HG03108 (cell line): ENCODE data around the gene PAX8.
"Not testable (repeated sequence)": the region's sequence is repeated elsewhere in the genome, so short reads cannot be mapped to it uniquely, and the experiment has no call there.

Experiments
- ATAC-seq: cut with Tn5 transposase; IDR thresholded peaks from one replicate; pipeline ENCODE4 v1.9.1; 2021; ENCODE audit warnings: moderate library complexity; ENCODE audit not compliant: unreplicated experiment

Gene PAX8

GRCh38 chr2:113291191-113291590, 12.5 kb upstream of the PAX8 start:
- ATAC-seq = no peak

DNA sequence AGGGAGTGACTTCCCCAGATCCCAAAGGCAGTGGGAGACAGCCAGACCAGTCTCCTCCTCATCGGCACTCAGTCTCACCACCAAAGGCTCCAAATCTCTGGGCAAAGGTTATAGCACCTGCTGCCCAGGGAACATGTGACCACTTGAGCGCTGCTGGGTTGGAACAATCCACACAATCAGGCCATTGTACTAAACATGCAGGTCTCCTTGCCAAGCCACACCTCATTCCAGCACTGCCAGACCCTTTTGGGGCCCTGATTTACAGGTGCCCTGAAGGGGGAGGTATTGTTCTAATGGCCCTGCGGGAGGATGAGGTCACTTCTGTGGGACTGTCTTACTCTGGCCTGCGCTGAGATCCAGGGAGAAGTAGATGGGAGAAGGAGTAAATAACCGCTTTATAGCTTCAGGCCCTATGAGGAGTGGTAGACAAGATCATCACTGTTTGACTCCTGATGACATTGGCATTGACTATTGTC, 10.0 kb upstream of the PAX8 start:
- ATAC-seq = not testable (repeated sequence)

DNA sequence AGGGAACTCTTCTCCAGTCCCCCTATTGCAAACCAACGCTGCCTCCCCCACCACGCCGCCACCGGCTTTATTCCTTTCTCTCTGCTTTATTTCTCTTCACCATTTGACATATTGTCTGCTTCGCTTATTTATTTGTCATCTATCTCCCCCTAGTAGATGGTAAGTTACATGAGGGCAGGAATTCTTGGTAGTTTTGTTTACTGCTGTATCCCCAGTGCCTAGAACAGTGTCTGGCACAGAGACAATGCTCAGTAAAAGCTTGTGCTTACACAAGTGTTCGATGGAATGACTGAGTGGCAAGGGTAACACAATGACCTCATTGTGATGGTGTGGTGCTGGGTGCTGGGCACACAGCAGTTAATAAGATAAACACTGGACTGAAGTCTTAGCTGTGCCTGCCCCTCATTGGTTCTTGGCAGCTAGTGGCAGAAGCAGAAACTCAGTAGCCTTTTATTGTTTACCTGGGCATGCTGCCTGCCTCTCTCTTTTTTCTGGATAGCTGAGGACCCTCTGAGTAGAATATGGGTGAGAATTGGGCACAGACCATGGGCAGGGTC, 9.5 kb upstream of the PAX8 start:
- ATAC-seq = not testable (repeated sequence)

- no peak for ATAC-seq
Measured at GRCh38 chr2:113285816-113286215, 7.1 kb upstream of the PAX8 start.

DNA sequence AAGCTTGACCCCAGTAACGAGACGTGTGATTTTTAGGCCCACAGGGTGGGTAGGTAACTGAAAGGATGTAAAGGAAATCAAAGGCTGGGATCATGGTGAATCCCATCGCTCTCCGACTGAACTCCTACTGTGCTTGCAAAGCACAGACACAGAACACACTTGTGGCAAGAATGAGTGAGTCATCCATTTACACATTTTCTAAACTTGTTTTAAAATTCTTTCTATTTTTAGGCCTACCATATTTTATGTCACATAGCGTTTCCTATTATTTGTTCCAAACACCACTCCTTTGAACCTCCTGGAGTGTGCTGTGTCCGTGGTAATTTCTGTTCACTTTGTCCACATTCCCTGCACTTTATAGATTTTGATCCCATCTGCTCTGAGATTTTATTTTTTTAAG, 6.3 kb upstream of the PAX8 start:
- ATAC-seq = not testable (repeated sequence)

GRCh38 chr2:113284476-113284875, 5.8 kb upstream of the PAX8 start:
- no peak for ATAC-seq

- no peak for ATAC-seq
Measured at GRCh38 chr2:113283704-113284284, 5.1 kb upstream of the PAX8 start.

DNA sequence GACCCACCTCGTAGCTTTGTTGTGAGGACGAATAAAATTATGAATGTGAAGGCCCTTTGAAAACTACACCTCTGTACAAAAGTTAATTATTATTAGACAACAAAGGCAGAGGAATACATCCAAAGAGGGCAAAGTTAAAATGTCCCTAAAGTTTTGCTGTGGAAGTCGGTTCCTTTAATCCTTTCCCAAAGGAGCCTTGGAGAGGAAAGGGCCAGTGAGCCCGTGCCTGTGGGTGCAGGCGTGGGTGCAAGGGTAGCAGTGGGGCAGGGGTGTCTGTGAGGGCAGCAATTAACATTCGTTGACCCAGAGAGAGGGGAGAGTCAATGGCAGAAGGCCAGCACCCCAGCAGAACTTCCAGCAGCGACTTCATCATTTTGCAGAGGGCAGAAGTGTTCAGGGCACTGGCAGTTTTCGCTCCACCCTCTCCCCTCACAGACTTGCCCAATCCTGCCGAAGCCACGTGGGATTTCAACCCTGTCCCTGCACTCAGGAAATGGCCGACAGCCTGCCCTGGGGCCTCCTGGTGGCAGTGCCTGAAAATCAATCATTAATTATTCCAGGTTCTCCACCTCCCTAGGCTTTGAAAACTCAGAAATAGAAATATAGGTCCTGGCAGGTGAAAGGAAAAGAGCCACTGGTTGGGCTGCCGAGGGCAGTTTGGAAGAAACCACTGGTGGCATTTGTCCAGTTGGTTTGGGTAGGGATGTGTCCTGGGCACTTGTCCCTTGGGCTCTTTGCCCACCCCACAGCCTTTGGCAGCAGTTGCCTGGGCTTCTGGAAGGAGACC, 4.2 kb upstream of the PAX8 start:
- ATAC-seq = no peak

- ATAC-seq = no peak
Measured at GRCh38 chr2:113281910-113282746, 3.4 kb upstream of the PAX8 start.

- no peak for ATAC-seq
Measured at GRCh38 chr2:113278073-113278741, 514 bp downstream of the PAX8 start.

DNA sequence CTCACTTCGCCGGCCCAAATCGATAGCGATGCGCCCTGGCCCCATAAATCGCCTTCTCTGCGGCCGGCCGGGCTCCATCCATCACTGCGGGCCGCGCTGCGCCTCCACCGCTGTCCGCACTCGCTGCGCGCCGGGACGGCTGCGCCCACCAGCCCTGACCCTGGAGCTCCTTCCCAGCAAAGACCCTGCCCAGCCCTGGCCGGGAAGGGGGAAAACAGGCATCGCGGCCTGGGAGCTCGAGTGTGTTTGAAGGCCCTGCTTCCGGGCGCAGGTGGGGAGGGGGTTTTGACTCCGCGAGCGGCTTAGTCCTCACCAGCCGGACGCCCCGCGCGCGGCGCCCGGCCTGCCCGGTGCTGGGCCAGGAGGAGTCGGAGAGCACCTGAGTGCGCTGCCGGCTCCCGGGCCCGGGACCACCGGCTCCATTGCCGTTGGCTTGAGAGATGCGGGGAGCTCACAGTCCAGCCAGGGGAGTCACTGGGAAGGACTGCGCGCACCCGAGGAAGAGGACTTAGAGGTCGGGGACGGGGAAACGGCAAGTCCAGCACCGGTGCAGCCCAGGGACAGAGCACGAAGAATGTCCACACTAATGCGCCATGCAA, 1.1 kb downstream of the PAX8 start:
- ATAC-seq = no peak

DNA sequence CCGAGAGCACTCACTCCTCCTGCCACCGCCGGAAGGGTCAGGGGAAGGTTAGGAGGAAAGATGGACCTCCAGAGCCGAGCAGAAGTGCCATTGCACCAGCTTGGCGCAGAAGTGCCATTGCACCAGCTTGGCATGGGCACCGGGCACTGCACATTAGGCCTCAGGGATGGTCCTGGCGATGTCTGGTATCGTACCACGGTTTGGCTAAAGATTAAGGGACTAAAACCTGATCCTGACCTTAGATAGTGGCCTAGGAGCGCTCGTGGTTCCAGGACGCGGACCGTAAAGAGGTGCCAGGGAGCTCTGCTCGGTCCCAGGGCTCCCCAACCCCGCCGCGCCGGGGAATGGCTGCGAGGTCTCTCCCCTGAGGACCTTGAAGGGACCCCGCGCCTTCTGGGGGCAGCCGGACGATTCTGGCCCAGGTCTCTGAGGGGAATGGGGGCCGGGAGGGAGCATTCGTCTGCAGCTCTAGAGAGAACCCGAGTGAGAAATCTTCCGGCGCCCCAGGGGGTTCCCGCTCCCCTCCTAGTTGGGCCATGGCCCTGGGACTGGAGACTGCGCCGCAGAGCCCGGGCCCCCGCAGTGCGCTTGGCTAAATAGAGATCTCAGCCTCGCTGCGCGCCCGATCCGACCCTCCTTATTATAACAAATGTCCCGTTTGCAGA, 1.8 kb downstream of the PAX8 start:
- no peak for ATAC-seq

DNA sequence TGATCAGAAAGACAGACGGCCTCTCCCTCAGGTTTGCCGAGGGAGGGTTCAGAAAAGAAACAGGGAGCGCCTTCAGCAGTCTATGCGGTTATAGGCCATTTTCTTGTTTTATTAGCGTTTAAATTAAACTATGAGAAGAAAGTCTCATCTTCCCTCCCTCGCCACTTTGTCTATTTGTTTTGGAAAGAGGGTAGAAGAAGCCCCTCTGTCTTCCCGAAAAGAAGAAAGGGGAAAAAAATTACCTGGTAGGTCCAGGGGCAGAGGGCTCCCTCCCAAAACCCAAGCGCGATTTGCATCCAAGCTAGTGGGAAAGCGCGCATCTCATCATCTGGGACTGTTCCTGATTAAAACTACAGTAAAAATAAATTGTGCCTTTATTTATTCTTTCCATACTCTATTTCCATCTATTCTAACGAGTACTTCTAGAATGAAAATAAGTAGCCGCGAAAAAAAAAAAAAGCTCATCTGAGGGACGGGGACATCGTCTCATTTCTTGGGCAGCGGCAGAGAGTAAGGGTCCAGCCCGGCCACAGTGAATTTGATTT, 2.4 kb downstream of the PAX8 start:
- no peak for ATAC-seq

GRCh38 chr2:113275556-113276215, 3.0 kb downstream of the PAX8 start:
- no peak for ATAC-seq

GRCh38 chr2:113274432-113274831, 4.3 kb downstream of the PAX8 start:
- no peak for ATAC-seq

- ATAC-seq = no peak
Measured at GRCh38 chr2:113273981-113274380, 4.7 kb downstream of the PAX8 start.

- no peak for ATAC-seq
Measured at GRCh38 chr2:113273027-113273551, 5.6 kb downstream of the PAX8 start.

GRCh38 chr2:113272477-113272876, 6.2 kb downstream of the PAX8 start:
- ATAC-seq = no peak
